Skeletal muscle tissue (tissue), 4 donors: ENCODE results near the gene IQGAP1. TPM values are rescaled to one million over a fixed set of nuclear protein-coding genes. Genes with fewer than 3 reads are reported as not detected.

Source experiments
- H3K27ac ChIP-seq: one replicate; pipeline ENCODE4 v1.7.0; 2013; ENCODE audit warnings: mild to moderate bottlenecking, low read depth, low read length, inconsistent platforms
- H3K27me3 ChIP-seq, 3 donors: one replicate each; pipeline ENCODE4 v1.7.0; 2013; ENCODE audit warnings: low read length in 3 of 3; ENCODE audit not compliant: control insufficient read depth in 3 of 3, insufficient read depth in 3 of 3
- H3K36me3 ChIP-seq, 3 donors: one replicate each; pipeline ENCODE4 v1.7.0; 2013; ENCODE audit warnings: low read length in 3 of 3; ENCODE audit not compliant: control insufficient read depth in 3 of 3, insufficient read depth in 3 of 3
- H3K4me1 ChIP-seq, 3 donors: one replicate each; pipeline ENCODE4 v1.7.0; 2013; ENCODE audit warnings: low read length in 3 of 3, mild to moderate bottlenecking in 3 of 3; ENCODE audit not compliant: control insufficient read depth in 3 of 3, insufficient read depth in 3 of 3
- H3K4me3 ChIP-seq, 3 donors: one replicate each; pipeline ENCODE4 v1.7.0; 2013; ENCODE audit warnings: low read length in 3 of 3
- H3K9ac ChIP-seq, 3 donors: one replicate each; pipeline ENCODE4 v1.7.0; 2013; ENCODE audit warnings: low read length in 3 of 3, mild to moderate bottlenecking in 3 of 3, moderate library complexity in 2 of 3, low read depth in 1 of 3
- H3K9me3 ChIP-seq, 3 donors: one replicate each; pipeline ENCODE4 v1.7.0; 2013; ENCODE audit warnings: low read length in 3 of 3; ENCODE audit not compliant: control insufficient read depth in 3 of 3
- total RNA-seq: library from RNA; depleted of rRNA; stranded (reverse); fragments of >200 nt; gene quantifications from one replicate; pipeline ENCODE4 v1.2.3, GENCODE V29; 2014
- donor health status: Osteomylitis.

IQGAP1 gene
- total RNA-seq, 1 donor from 2014 or later: 104 TPM

DNA sequence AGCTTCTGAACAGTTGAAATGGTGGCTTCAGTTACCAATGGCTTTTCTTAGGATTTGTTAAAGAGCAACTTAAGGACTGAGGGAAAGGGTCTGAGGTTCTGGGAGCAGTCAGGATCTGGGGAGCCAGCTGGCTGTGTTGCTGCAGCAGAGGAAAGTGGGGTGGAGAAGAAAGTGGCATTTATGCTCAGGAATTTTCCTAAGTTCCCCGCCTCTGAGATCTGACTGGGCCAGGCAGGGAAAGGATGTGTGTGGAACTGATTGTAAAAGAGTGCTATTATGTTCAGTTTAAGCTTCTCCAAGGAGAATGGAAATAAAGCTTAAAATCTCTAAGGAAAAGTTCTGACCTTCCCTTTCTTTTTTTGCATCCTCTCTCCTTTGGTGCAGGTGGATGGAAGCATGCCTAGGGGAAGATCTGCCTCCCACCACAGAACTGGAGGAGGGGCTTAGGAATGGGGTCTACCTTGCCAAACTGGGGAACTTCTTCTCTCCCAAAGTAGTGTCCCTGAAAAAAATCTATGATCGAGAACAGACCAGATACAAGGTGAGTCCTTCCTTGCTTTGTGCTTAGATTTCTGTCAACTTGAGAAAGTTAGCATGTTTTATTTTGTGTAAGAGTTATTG is 37.8 kb downstream of the IQGAP1 start:
- Histone ChIP-seq H3K27me3 (no peaks in the 10 kb centered on the region), H3K9ac (peak overlapping the region in 1 of 3 donors; percentile 34), H3K36me3 (peaks cover 3 to 9% (median 9%) of the 10 kb centered on the region in 3 donors), H3K4me1 (peaks cover 23 to 28% (median 28%) of the 10 kb centered on the region in 3 donors), H3K27ac (peak overlapping the region; percentile 31), H3K4me3 (no peak overlapping the region), H3K9me3 (no peaks in the 10 kb centered on the region)

DNA sequence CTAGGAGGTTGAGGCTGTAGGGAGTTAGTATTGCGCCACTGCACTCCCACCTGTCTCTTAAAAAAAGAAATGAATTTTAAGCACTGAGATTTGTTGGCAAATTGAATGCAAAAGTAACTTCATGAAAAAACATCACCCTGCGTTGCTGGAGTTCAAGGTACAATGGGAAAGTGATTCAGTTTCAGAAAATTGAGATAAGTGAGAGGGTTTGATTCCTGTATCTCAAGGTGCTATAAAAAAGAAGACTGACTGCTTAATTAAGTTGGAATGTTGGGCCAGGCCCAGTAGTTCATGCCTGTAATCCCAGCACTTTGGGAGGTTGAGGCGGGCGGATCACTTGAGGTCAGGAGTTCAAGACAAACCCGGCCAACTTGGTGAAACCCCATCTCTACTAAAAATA is 39.1 kb downstream of the IQGAP1 start:
- Histone ChIP-seq H3K9me3 (no peaks in the 10 kb centered on the region), H3K4me3 (no peak overlapping the region), H3K27ac (no peak overlapping the region), H3K9ac (no peak overlapping the region), H3K36me3 (peaks cover 3 to 9% (median 9%) of the 10 kb centered on the region in 3 donors), H3K27me3 (no peaks in the 10 kb centered on the region), H3K4me1 (peaks cover 17 to 18% (median 18%) of the 10 kb centered on the region in 3 donors)

DNA sequence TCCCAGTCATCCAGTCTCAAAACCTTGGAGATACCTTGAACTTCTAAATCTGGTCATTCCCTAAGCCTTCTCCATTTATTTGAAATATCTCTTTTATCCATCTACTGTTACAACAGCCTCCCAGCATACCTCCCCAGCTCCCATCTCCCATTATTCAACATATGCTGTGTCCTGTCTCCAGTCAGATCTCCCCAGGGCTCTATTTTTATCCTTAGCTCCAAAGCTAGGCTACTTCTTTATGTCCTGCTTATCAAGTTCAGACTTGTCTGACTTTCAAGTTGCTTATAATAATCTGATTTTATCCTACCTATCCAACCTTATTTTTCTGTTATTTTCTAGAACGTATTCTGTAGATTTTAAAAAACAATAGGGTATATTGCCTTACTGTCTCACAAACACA is 44.2 kb downstream of the IQGAP1 start:
- Histone ChIP-seq H3K4me1 (peaks cover 0 to 7% (median 0%) of the 10 kb centered on the region in 3 donors), H3K27ac (peak overlapping the region; percentile 79), H3K9ac (no peak overlapping the region), H3K9me3 (no peaks in the 10 kb centered on the region), H3K4me3 (no peak overlapping the region), H3K27me3 (no peaks in the 10 kb centered on the region), H3K36me3 (peaks cover 0 to 19% (median 7%) of the 10 kb centered on the region in 3 donors)

DNA sequence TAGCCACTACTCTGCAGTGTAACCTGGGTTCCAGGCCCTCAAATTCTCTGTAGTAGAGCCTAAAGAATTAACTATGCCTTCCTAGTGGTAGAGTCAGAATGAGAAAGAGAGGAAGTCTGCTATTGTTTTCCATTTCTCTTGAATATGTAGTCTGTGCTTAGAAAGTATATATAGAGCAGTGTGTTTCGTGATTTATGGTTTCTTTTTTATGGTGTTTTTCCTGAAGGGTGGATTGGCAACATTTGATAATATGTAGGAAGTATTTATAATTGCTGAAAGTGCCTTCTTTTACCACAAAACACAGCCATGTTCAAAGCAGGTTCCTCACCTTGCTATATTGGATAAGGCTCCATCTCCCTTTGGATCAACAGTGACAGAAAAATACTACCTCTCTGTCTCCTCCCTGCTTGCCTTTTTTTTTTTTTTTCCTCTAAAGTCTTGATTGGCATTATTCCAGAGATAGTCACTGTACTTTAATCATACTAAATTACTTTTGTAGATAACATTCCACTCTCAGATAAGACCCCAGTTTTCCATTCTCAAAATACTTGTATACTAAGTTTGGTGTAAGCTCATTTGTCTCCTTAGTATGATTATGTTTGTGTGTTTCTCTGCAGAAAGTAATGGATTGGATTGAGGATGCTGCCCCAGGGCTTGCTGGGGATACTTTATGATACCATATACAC is 47.8 kb downstream of the IQGAP1 start:
- peaks cover 0 to 7% (median 0%) of the 10 kb centered on the region in 3 donors for H3K4me1 ChIP-seq
- peaks cover 0 to 19% (median 6%) of the 10 kb centered on the region in 3 donors for H3K36me3 ChIP-seq

DNA sequence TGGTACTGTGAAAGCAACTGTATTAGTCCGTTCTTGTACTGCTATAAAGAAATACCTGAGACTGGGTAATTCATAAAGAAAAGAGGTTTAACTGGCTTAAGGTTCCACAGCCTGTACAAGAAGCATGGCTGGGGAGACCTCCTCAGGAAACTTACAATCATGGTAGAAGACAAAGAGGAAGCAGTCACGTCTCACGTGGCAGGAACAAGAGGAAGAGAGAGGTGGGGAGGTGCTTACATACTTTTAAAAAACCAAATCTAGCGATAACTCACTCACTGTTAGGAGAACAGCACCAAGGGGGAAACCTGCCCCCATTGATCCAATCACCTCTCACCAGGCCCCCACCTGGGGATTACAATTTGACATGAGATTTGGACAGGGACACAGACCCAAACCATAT is 48.9 kb downstream of the IQGAP1 start:
- no peak overlapping the region for H3K27ac ChIP-seq
- peaks cover 0 to 29% (median 15%) of the 10 kb centered on the region in 3 donors for H3K36me3 ChIP-seq

More for the DNA sequence above, 47.8 kb downstream of the IQGAP1 start:
- H3K27me3 ChIP-seq: no peaks in the 10 kb centered on the region
- H3K27ac ChIP-seq: no peak overlapping the region
- H3K9ac ChIP-seq: no peak overlapping the region
- H3K9me3 ChIP-seq: no peaks in the 10 kb centered on the region
- H3K4me3 ChIP-seq: no peak overlapping the region

DNA sequence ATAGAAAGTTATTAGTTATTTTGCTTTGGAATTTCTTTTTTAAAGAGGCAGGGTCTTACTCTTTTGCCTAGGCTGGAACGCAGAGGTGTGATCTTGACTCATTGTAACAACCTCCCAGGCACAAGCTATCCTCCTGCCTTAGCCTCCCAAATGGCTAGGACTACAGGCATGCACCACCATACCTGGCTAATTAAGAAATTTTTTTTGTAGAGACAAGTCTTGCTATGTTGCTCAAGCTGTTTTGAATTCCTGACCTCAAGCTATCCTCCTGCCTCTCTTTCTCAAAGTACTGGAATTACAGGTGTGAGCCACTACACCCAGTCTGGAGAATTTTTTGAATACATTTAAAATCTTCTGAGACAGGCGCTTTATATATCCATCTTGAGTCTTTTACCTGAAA is 49.5 kb downstream of the IQGAP1 start:
- H3K4me3 ChIP-seq: no peak overlapping the region

More for the DNA sequence above, 48.9 kb downstream of the IQGAP1 start:
- Histone ChIP-seq H3K4me3 (no peak overlapping the region), H3K9ac (no peak overlapping the region), H3K27me3 (no peaks in the 10 kb centered on the region), H3K9me3 (no peaks in the 10 kb centered on the region), H3K4me1 (peaks cover 0 to 7% (median 0%) of the 10 kb centered on the region in 3 donors)

DNA sequence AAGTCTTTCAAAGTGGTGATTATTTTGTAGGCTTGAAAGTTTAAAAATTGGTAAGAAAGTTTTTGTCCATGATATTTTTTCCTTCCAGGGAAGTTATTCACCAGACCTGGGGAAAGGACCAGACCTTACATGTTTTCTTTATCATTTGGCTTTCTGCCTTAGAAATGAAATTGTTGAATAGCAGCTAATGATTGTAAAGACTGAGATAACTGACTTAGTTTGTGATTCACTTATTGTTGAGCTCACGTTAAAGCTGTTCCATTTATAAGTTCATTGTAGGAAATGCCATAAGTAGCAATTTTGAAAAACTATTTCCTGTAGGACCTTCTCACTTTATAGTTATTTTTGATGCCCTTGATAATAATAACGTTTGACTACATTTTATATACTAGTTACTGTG is 51.9 kb downstream of the IQGAP1 start:
- no peak overlapping the region for H3K4me3 ChIP-seq
- H3K4me1 ChIP-seq: no peaks in the 10 kb centered on the region
- no peak overlapping the region for H3K9ac ChIP-seq
- no peak overlapping the region for H3K27ac ChIP-seq
- no peaks in the 10 kb centered on the region for H3K27me3 ChIP-seq
- H3K36me3 ChIP-seq: peaks cover 8 to 46% (median 25%) of the 10 kb centered on the region in 3 donors
- H3K9me3 ChIP-seq: no peaks in the 10 kb centered on the region

More for the DNA sequence above, 49.5 kb downstream of the IQGAP1 start:
- Histone ChIP-seq H3K27me3 (no peaks in the 10 kb centered on the region), H3K36me3 (peaks cover 4 to 35% (median 18%) of the 10 kb centered on the region in 3 donors), H3K4me1 (peaks cover 0 to 7% (median 0%) of the 10 kb centered on the region in 3 donors), H3K27ac (no peak overlapping the region), H3K9ac (no peak overlapping the region), H3K9me3 (no peaks in the 10 kb centered on the region)

DNA sequence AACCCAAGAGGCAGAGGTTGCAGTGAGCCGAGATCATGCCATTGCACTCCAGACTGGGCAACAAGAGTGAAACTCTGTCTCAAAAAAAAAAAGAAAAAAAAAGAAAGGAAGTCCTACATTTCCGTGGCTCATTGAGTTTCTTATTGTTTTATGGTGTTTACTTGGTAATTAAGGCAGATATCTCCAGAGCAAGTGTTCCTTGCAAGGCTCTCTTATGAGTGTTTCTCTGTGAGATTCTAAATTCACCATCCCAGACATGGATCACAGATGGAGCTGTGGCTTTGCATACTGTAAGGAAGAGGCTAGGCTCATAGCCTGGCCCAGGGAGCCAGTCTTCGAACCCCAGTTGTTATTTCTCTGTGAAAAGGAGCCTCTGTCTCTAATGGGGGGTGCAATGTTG is 53.0 kb downstream of the IQGAP1 start:
- Histone ChIP-seq H3K9ac (no peak overlapping the region), H3K27me3 (no peaks in the 10 kb centered on the region), H3K4me1 (no peaks in the 10 kb centered on the region), H3K27ac (no peak overlapping the region), H3K4me3 (no peak overlapping the region), H3K36me3 (peaks cover 8 to 42% (median 28%) of the 10 kb centered on the region in 3 donors), H3K9me3 (no peaks in the 10 kb centered on the region)

DNA sequence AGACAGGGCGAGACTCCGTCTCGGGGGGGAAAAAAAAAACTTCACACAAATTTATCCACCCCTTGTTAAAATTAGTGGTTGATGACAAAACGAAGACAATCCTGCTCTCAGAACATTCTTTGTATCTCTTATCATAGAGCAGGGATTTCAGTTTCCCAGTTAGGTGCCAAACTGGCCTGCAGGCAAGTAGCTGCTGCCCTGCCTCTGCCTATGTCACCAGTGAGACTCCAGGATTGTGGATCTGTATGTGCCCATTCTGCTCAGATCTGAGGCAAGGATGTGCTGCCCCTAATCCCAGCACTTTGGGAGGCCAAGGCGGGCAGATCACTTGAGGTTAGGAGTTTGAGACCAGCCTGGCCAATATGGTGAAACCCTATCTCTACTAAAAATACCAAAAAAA is 54.4 kb downstream of the IQGAP1 start:
- Histone ChIP-seq H3K9me3 (no peaks in the 10 kb centered on the region), H3K27ac (no peak overlapping the region), H3K36me3 (peaks cover 8 to 45% (median 31%) of the 10 kb centered on the region in 3 donors), H3K4me1 (no peaks in the 10 kb centered on the region), H3K4me3 (no peak overlapping the region), H3K27me3 (no peaks in the 10 kb centered on the region), H3K9ac (no peak overlapping the region)

DNA sequence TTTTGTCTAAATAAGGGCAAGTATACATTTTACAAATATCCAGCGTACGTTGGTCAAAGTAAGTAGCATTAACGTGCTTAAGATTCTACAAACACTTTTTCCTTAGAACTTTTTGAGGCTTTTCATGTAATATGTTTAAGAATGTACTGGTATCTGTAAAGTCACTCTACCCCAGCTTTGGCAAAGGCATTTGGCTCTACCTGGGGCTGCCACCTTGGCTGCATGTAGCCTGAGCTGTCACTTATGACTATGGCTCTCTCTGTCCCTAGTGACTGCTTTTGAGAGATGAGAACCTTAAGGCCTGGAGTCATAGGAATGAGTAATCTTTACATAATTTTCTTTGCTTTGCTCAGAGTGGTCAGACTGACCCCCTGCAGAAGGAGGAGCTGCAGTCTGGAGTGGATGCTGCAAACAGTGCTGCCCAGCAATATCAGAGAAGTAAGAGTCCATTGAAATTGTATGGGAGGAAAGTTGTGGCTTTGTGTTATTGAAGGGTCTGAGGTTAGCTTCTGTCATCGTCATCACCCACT is 61.2 kb downstream of the IQGAP1 start:
- Histone ChIP-seq H3K27me3 (no peaks in the 10 kb centered on the region), H3K9ac (no peak overlapping the region), H3K4me1 (peaks cover 0 to 6% (median 3%) of the 10 kb centered on the region in 3 donors), H3K36me3 (peaks cover 19 to 64% (median 61%) of the 10 kb centered on the region in 3 donors), H3K9me3 (no peaks in the 10 kb centered on the region), H3K27ac (no peak overlapping the region), H3K4me3 (no peak overlapping the region)
